ENCODE data around the gene NANOS3.

Gene NANOS3

DNA sequence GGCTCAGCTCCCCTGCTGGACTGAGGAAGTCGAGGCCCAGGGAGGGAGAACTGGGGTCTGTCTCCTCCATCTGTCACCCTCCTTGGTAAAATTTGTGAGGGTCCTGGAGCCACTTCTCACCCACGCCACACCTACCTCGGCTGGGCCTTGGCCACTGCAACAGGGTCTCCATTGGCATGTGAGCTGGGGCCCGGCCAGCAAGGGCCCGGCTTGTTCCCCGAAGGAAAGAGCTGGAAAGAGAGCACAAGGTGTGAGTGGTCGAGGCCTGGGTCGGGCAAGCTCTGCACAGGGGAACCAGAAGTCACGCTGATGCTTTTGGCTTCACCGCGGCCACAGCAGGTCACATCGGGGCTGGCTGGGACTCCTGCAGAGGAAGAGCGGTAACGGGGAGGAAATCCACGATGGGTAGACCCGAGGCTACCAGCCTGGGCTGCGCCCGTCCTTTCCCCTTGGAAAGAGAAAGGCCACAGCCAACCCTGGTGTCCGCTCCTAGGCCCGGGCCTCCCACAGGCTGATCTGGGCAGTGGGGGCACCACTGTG lies 9.0 kb downstream of the NANOS3 start:
- DNase-seq (ENCODE audit: low spot score), result no peak

DNA sequence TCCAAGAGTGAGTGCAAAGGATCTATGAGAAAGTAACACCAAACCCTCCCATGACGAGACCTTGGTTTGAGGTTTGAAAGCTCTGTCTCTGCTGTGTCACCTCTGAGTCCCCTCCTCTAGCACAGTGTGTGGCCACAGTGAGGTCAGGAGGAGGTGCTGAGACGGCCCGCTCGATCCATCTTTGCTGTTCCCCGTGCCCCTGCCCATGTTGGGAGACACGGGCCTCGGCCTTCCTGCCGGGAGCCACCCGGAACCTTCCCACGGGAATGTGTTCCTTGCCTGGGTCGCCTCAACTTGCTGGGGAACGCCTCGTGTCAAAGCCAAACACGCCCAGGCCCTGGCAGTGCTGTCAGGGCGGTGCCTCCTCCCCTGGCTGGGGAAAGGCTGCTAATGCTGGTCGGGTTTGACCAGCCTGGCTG lies 10.1 kb downstream of the NANOS3 start:
- DNase-seq (ENCODE audit: low spot score), result no peak

DNA sequence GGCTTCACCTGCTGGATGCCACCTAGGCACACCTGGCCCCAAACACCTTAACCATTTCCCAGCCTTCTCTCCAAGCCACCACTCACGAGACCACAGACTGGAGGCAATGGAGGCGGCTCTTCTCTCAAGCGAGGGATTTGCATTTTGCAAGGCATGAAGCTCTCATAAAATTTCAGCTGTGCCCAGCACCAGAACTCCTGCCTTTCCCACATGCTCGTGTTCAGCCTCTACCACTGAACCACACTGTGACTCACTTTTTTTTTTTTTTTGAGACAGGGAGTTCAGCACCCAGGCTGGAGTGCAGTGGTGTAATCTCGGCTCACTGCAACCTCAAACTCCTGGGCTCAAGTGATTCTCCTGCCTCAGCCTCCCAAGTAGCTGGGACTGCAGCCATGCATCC lies 10.6 kb downstream of the NANOS3 start:
- no peak for DNase-seq (ENCODE audit: low spot score)

DNA sequence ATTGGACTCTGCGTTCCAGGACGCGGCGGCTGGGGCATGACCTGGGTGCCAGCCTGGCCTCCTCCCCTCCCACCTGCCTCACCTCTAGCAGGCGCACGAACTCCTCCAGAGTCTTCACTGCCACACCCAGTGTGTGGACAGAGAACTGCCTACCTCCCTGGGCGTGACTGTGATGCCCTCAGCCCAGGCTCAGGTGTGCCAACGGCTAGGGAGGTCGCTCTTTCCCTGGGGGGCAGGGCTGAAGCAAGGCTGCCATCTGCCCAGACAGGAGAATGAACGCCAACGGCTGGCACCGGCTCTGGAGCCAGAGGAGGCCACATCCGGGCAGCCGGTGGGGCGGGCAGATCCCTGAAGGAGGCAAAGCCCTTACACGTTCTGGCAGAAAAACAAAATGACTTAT lies 11.3 kb downstream of the NANOS3 start:
- DNase-seq (ENCODE audit: low spot score), result no peak

DNA sequence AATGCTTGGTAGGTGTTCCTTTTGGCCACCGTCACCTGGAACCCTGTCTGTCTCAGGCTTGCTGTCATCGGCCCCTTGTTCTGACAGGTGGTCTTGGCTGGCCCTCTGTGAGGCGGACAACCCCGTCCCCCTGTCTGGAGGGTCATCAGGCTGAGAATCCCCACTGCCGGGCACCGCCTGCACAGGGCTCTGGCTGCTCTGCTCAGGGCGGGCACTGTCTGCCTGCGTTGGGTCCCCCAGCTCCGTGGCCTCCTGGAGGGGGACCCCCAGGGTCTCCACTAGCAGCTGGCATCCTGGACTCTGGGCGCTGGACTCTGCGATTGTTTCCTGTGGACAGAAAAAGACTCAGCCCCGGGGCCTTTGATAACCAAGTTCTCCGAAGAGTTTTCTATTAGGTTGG lies 13.2 kb downstream of the NANOS3 start:
- DNase-seq (ENCODE audit: low spot score), result no peak

DNA sequence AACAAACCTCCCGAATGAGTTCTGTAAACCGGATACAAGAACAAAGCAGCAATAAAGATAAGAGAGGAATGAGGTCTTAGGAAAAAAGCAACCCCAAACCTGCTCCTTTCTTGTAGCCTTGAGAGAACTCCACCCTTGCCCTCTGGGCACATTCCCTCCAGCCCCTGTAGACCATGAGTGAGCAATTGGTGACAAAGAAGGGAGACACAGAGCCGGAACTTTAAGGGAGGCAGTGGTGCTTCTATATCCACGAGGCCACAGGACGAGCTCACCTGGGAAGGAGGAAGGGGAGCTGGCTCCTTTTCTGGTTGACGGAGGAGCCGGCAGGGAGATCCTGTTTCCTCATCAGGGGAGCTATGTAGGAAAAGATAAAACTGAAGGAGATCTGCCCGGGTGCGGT lies 15.9 kb downstream of the NANOS3 start:
- no peak for DNase-seq (ENCODE audit: low spot score)

DNA sequence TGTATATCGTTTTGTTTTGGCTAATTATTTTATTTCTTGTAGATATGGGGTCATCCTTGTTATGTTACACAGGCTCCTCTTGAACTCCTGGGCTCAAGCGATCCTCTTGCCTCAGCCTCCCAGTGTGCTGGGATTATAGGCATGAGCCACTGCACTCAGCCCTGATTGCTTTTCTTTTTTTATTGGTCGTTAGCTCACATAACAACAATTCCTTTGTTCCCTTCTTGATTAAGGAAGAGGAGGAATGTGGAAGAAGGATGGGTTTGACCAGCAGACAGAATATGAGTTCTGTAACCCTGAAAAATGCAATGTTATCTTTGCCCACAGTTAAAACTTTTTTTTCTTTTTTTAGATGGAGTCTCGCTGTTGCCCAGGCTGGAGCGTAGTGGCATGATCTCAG lies 17.6 kb downstream of the NANOS3 start:
- DNase-seq (ENCODE audit: low spot score), result no peak

DNA sequence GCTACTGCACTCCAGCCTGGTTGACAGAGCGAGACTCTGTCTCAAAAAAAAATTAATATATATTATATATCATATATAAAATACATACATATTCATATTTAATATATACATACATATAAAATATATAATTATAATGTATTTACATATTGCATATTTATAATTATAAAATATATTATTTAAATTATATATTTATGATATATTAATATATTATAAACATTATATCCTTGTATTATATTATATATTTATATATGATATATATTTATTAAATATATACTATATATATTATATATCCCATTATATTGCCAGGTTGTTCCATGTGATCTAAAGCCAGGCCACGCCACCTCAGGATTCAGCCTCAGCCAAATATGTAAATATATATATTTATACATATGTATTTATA lies 19.3 kb downstream of the NANOS3 start:
- no peak for DNase-seq (ENCODE audit: low spot score)

DNA sequence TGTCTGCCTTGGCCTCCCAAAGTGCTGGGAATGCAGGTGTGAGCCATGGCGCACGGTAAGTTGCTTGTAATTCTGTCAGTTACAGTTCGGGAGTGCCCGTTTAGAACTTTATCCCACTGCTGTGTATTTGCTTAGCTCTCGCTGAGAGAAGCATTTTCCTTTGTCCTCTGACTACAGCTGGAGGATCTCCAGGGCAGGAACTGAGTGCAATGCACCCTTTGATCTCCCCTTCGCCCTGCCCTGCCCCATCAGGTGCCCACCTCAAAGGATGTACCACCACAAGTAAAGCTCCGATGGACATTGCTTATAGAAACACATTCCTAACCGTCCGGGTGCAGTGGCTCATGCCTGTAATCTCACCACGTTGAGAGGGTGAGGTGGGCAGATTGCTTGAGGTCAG lies 22.5 kb downstream of the NANOS3 start:
- no peak for DNase-seq (ENCODE audit: low spot score)

DNA sequence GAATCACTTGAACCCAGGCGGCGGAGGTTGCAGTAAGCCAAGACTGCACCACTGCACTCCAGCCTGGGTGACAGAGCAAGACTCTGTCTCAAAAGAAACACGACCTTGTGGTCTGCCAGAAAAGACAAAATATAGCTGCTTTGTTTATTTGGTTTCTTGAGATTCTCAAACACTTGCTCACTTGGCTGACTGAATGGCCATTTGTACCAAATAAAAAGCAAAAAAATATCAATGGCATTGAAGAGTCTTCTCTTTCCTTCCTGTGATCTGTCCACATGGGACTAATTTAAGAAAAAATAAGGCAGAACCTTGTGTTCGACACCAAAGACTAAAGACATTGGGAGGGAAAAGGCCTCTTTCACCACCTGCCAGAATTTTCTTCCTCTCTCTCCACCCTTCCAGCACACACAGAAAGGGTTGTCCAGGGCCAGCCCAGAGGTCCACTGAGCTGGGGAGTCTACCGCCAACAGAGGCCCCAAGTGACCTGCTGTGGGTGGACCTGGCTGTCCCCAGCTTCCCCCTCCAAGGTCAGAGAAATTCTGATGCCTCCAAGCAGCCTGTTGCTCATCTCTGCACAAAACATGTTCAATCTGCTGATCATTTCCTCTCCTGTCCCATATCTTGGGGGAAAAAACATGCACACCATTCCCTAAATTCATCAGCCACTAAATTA lies 23.1 kb downstream of the NANOS3 start:
- no peak for DNase-seq (ENCODE audit: low spot score)

DNA sequence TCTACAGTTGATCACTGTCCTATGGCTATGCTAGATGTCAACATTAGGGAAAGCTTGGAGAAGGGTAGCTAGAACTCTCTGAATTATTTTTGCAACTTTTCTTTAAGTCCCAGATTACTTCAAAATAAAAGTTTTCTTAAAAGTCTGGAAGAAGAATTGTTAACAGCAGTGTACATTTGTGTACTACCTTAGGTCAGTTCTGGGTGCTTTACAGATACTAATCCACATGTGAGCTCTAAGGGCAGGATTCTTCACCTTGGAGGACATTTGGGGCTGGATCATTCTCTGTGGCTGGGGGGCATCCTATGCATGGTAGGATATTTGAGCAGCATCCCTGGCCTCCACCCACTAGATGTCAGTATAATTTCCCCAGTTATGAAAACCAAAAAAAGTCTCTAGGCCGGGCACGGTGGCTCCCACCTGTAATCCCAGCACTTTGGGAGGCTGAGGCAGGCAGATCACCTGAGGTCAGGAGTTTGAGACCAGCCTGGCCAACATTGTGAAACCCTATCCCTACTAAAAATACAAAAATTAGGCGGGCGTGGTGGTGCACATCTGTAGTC lies 26.1 kb downstream of the NANOS3 start:
- peak; percentile 44 for DNase-seq (ENCODE audit: low spot score)

DNA sequence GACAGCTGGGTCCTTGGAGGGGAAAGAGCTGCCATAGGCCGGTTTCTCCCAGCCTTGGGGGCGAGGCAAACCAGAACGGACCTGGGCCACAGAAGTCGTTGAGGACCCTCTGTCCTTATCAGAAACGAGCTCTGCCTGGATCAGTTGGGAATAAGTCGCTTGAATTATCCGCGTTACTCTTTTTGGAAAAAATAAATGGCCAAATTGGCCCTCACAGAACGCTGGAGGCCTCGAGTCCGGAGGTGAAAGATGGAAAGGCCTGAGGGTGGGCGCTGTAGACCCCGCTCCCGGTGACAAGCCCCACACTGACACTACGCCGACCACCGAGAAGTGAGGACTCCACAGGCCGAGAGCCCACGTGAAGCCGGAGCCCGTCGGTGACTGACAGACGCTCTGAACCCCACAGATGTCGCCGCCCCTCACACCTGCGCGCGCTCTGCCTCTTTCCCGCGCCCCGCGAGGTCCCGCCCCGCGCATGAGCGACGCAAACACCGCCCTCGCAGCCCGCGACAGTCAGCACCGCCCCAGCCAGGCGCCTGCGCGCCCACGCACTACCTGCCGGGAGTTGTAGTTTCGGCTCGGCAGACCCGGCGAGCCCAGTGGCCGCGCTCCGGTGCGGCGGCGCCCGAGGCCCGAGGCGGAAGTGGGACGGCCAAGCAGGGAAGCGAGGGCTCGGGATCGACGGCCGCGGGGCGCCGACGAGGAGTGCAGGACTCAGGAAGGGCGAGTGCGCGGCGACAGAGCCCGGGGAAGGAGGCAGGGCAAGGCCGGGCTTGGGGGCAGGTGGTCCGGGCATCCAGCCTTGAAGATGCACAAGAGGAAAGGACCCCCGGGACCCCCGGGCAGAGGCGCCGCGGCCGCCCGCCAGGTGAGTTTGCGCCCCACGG lies 28.9 kb downstream of the NANOS3 start, which contains the start of the genes BRME1 and CC2D1A:
Gene BRME1, minus strand, starts transcription at position 484 of the 887 bp plus-strand sequence. CDS start 1,225 bp downstream, outside the sequence.
Gene CC2D1A, plus strand, starts transcription at position 568 of the 887 bp plus-strand sequence. Its CDS starts 241 bp downstream, at position 809.
- peak; percentile 96 for DNase-seq (ENCODE audit: low spot score)

DNA sequence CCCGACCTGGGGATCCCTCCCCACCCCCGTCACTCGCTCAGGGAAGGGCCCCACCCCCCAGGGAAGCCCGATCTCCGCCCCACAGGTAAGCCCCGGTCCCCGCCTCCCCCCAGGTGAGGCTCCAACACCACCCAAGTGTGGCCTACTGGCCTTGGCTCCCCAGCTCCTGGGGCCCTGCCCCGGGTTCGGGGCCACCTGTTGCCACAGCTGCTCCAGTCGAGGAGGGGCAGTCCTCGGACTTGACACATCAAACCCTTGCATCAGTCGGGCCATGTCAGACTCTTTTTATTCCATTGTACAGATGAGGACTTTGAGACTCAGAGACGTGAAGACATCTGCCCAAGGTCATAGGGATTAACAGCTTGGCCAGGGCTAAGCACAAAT lies 29.6 kb downstream of the NANOS3 start:
- no peak for DNase-seq (ENCODE audit: low spot score)

DNA sequence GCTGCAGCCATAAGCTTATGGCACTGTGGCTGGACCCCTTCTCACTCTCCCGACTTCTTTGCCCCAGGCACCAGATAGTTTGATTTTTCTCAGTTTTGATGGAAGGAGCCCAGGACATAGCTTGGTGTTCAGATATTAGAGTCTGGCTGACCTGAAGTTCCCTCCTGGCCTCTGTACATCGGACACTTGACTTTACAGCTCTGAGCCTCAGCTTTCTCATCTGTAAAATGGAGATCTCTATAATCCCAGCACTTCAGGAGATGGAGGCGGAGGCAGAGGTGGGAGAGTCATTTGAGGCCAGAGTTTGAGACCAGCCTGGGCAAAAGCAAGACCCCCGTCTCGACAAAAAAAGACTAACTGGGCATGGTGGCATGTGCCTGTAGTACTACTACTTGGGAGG lies 30.0 kb downstream of the NANOS3 start:
- no peak for DNase-seq (ENCODE audit: low spot score)

DNA sequence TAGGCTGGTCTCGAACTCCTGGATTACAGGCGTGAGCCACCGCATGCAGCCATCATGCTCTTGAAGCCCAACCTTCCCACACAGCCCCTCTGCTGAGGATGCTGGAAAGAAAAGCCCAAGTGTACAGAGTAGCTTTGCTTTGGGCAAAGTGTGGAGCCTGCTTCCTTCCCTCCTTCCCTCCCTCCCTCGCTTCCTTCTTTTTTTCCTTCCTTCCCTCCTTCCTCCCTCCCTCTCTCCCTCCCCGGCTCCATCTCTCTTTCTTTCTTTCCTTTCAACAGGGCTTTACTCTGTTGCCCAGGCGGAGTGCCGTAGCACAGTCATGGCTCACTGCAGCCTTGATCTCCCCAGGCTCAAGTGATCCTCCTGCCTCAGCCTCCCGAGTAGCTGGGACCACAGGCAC lies 31.7 kb downstream of the NANOS3 start:
- no peak for DNase-seq (ENCODE audit: low spot score)

DNA sequence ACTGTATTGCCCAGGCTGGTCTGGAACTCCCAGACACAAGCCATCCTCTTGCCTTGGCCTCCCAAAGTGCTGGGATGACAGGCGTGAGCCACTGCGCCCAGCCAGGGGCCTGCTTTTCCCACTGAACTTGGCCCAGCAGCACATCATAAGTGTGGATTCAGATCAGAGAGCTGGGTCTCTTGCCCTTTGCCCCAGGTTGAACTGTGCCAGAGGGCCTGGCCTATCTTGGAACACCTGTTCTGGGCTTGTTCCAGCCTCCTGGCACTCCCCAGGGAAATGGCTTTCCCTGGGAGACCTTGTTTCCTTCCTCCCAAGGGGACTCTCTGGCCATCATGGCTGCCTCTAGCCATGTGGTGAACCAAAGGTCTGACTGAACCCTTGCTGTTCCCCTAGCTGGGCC lies 32.5 kb downstream of the NANOS3 start:
- no peak for DNase-seq (ENCODE audit: low spot score)

DNA sequence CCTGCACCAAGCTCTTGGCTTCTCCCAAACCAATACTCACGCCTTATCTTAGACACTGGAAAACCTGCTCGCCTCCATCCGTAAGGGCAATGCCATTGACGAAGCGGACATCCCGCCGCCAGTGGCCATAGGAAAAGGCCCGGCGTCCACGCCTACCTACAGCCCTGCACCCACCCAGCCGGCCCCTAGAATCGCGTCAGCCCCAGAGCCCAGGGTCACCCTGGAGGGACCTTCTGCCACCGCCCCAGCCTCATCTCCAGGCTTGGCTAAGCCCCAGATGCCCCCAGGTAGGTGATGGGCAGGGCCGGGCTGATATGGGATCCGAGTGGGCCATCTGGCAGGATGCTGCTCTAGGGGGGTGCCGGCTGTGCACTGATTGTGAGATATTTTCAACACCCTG lies 36.4 kb downstream of the NANOS3 start:
- DNase-seq (ENCODE audit: low spot score), result no peak

DNA sequence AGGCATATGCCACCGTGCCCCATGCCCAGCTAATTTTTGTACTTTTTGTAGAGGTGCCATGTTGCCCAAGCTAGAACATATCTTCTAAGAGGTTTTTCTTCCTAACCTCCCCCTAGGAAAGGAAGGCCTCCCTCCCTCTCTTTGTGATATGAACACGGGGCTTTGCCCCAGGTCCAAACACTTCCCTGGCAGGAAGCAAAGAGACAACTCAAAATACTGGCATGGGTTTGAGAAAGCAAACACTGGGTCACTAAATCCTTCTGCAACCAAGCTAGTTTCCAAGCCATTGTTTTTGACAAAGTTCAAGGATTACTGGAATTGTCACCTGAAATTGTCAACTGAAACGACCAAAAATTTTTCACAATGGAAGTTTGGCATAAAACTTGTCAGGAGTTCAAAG lies 37.8 kb downstream of the NANOS3 start:
- DNase-seq (ENCODE audit: low spot score), result no peak

DNA sequence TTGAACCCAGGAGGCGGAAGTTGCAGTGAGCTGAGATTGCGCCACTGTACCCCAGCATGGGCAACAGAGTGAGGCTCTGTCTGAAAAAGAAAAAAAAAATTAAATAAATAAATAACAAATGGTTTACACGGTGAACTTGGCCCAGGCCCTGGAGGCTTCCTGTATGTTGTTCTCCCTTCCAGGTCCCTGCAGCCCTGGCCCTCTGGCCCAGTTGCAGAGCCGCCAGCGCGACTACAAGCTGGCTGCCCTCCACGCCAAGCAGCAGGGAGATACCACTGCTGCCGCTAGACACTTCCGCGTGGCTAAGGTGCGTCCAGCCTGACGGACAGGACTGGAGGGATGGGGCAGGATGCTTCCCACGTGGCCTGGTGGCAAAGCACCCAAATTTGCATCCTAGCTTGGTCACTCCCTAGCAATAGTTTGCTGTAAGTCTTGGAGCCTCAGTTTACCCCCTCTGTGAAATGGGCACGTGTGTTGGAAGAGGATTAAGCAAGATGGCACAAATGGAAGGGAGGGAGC lies 41.0 kb downstream of the NANOS3 start:
- DNase-seq (ENCODE audit: low spot score), result no peak

DNA sequence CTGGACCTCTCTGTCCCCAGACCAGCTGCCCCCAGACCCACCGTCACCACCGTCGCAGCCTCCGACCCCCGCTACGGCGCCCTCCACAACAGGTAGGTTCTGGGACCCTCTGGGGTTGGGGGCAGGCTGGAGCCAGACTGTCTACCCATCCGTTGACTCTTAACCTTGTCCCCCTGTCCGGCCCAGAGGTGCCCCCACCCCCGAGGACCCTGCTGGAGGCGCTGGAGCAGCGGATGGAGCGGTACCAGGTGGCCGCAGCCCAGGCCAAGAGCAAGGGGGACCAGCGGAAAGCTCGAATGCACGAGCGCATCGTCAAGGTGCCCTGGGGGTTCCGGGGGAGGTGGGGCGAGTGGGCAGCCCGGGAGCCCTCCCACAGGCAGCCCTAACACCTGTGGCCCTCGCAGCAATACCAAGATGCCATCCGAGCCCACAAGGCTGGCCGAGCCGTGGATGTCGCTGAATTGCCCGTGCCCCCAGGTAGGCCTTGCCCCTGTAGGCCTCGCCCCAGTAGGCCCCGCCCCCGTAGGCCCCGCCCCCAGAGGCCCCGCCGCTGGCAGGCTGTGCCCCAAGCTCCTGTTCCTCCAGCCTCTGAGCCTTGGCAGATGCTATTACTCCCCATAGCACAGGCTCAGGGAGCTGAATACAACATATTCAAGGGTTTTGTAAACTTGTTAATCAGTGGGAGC lies 41.9 kb downstream of the NANOS3 start:
- DNase-seq (ENCODE audit: low spot score), result no peak

DNA sequence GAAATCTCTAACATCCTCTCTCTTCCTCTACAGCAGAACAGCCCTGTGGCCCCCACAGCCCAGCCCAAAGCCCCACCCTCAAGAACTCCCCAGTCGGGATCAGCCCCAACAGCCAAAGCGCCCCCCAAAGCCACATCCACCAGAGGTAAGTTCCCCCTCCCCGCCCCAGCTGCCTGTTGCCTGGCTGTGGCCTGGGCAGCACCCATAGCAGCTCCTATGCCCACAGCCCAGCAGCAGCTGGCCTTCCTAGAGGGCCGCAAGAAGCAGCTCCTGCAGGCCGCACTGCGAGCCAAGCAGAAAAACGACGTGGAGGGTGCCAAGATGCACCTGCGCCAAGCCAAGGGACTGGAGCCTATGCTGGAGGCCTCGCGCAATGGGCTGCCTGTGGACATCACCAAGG lies 43.6 kb downstream of the NANOS3 start:
- no peak for DNase-seq (ENCODE audit: low spot score)

Data from HuH-7 (cell line).